GM23248 (cell line): Measurements from ENCODE around the gene BRME1. TPM values are rescaled to one million over a fixed set of nuclear protein-coding genes. Genes with fewer than 3 reads are reported as not detected.

ENCODE experiments used
- DNase-seq: peaks from one replicate; pipeline ENCODE4 v3.0.0-alpha.2; 2015
- H2AFZ ChIP-seq: fragments of 200-600 bp; sonication (generic); 2 replicates; pipeline ENCODE4 v1.6.1; 2016; ENCODE audit warnings: antibody characterized with exemption
- H3F3A ChIP-seq: fragments of 200-600 bp; sonication (generic); 2 replicates; pipeline ENCODE4 v1.6.1; 2016; ENCODE audit warnings: mild to moderate bottlenecking, antibody characterized with exemption, mixed run types; ENCODE audit not compliant: insufficient read depth
- H3K27ac ChIP-seq: fragments of 200-600 bp; sonication (generic); 2 replicates; pipeline ENCODE4 v1.5.1; 2016; ENCODE audit warnings: mild to moderate bottlenecking
- H3K27me3 ChIP-seq: fragments of 200-600 bp; sonication (generic); replicated peaks from 2 replicates; pipeline ENCODE4 v1.6.1; 2016; ENCODE audit warnings: mild to moderate bottlenecking; ENCODE audit not compliant: insufficient read depth
- H3K36me3 ChIP-seq: fragments of 200-600 bp; sonication (generic); 2 replicates; pipeline ENCODE4 v1.6.1; 2016; ENCODE audit warnings: low read depth, mild to moderate bottlenecking
- H3K4me1 ChIP-seq: fragments of 200-600 bp; sonication (generic); 2 replicates; pipeline ENCODE4 v1.6.1; 2016; ENCODE audit warnings: mild to moderate bottlenecking; ENCODE audit not compliant: insufficient read depth
- H3K4me2 ChIP-seq: fragments of 200-600 bp; sonication (generic); one replicate; pipeline ENCODE4 v1.6.1; 2016; ENCODE audit warnings: mild to moderate bottlenecking; ENCODE audit not compliant: unreplicated experiment
- H3K4me3 ChIP-seq: fragments of 200-600 bp; sonication (generic); 2 replicates; pipeline ENCODE4 v1.5.1; 2016; ENCODE audit warnings: mild to moderate bottlenecking
- H3K79me2 ChIP-seq: fragments of 200-600 bp; sonication (generic); 2 replicates; pipeline ENCODE4 v1.6.1; 2016; ENCODE audit warnings: mild to moderate bottlenecking; ENCODE audit not compliant: insufficient read depth
- H3K9ac ChIP-seq: fragments of 200-600 bp; sonication (generic); 2 replicates; pipeline ENCODE4 v1.6.1; 2016; ENCODE audit warnings: mild to moderate bottlenecking
- H3K9me2 ChIP-seq: fragments of 200-600 bp; sonication (generic); 2 replicates; pipeline ENCODE4 v1.6.1; 2016; ENCODE audit warnings: mixed run types, mild to moderate bottlenecking, moderate library complexity; ENCODE audit not compliant: insufficient read depth
- H3K9me3 ChIP-seq: fragments of 200-600 bp; sonication (generic); one replicate; pipeline ENCODE4 v1.6.1; 2017; ENCODE audit warnings: low read depth
- H4K20me1 ChIP-seq: fragments of 200-600 bp; sonication (generic); 2 replicates; pipeline ENCODE4 v1.6.0; 2016; ENCODE audit not compliant: insufficient read depth
- EZH2 ChIP-seq: fragments of 200-600 bp; sonication (generic); IDR thresholded peaks from 2 replicates; pipeline ENCODE4 v1.6.1; 2018; ENCODE audit warnings: antibody characterized with exemption, mild to moderate bottlenecking; ENCODE audit not compliant: insufficient read depth, poor library complexity, severe bottlenecking
- EZH2phosphoT487 ChIP-seq: fragments of 200-600 bp; sonication (generic); IDR thresholded peaks from 2 replicates; pipeline ENCODE4 v1.6.1; 2018; ENCODE audit warnings: antibody characterized with exemption, moderate library complexity, mild to moderate bottlenecking, low read depth; ENCODE audit not compliant: insufficient read depth
- WGBS, 2 experiments: methylation state at CpG; one replicate each; pipeline ENCODE4 v1.1.6; 2015 to 2017; ENCODE audit warnings: low lambda C conversion rate in 2 of 2, low coverage in 1 of 2; ENCODE audit errors: missing lambda C conversion rate in 2 of 2; 5-methylcytosine and 5-hydroxymethylcytosine counted together
- in situ Hi-C: fragments of 300-500 bp; cut with MboI; formaldehyde crosslinking; loops from 2 replicates; pipeline ENCODE4 v1.15.0; 2020
- polyA plus RNA-seq: library from polyadenylated mRNA; unstranded; fragments of >200 nt; fragmentation: Nextera tagmentation; extraction: Ambion mirVana; gene quantifications from 2 replicates; pipeline ENCODE4 v1.2.1, GENCODE V29; 2016
- total RNA-seq: library from RNA; depleted of rRNA; stranded (reverse); fragments of >200 nt; shearing (Covaris generic); gene quantifications from 2 replicates; pipeline ENCODE4 v1.2.3, GENCODE V29; 2014

BRME1 gene
- total and polyA plus RNA-seq, 2 experiments from 2014 or later, result 0.11 to 0.63 TPM

- in situ Hi-C loops, result no loop called here
- Histone ChIP-seq H3K4me3 (peak overlapping the region; percentile 98), H3K4me1 (peaks cover 40% of the 10 kb centered on the region), H3K36me3 (peaks cover 23% of the 10 kb centered on the region), H3K79me2 (peaks cover 82% of the 10 kb centered on the region), H3K27ac (peak overlapping the region; percentile 100), H3K9me2 (no peaks in the 10 kb centered on the region), H2AFZ (no peak overlapping the region), H4K20me1 (no peaks in the 10 kb centered on the region), H3K4me2 (peak overlapping the region; percentile 91), H3K27me3 (no peaks in the 10 kb centered on the region), H3K9ac (peak overlapping the region; percentile 100), H3K9me3 (no peaks in the 10 kb centered on the region), H3F3A (peaks cover 58% of the 10 kb centered on the region)
- TF ChIP-seq EZH2 (no peak), EZH2phosphoT487 (no peak)
- 0% methylated on average over 4 to 6 of the region's 6 CpGs for WGBS, 2 experiments
- DNase-seq, result peak; percentile 80
Measured at GRCh38 chr19:13839938-13840304, 66.0 kb downstream of the BRME1 start.

GRCh38 chr19:13839130-13839937 lies 66.6 kb downstream of the BRME1 start:
- in situ Hi-C loops, result no loop called here
- no peak overlapping the region for H2AFZ ChIP-seq
- H3K9me3 ChIP-seq, result no peaks in the 10 kb centered on the region
- H3K4me2 ChIP-seq, result peak overlapping the region; percentile 91
- TF ChIP-seq EZH2 (no peak), EZH2phosphoT487 (no peak)
- H3K36me3 ChIP-seq, result peaks cover 29% of the 10 kb centered on the region
- peak; percentile 94 for DNase-seq
- H3K27me3 ChIP-seq, result no peaks in the 10 kb centered on the region
- WGBS, 2 experiments, result 1% methylated on average over 32 to 36 of the region's 36 CpGs
- H3K9ac ChIP-seq, result peak overlapping the region; percentile 100
- peaks cover 87% of the 10 kb centered on the region for H3K79me2 ChIP-seq
- peak overlapping the region; percentile 98 for H3K4me3 ChIP-seq
- H4K20me1 ChIP-seq, result no peaks in the 10 kb centered on the region
- H3K4me1 ChIP-seq, result peaks cover 46% of the 10 kb centered on the region
- peak overlapping the region; percentile 100 for H3K27ac ChIP-seq
- H3K9me2 ChIP-seq, result no peaks in the 10 kb centered on the region
- H3F3A ChIP-seq, result peaks cover 60% of the 10 kb centered on the region

GRCh38 chr19:13838435-13839129 lies 67.3 kb downstream of the BRME1 start:
- peak overlapping the region; percentile 100 for H3K9ac ChIP-seq
- peaks cover 29% of the 10 kb centered on the region for H3K36me3 ChIP-seq
- no peak for DNase-seq
- 26 to 35% methylated on average over 18 of the region's 18 CpGs for WGBS, 2 experiments
- H4K20me1 ChIP-seq, result no peaks in the 10 kb centered on the region
- H3K27ac ChIP-seq, result peak overlapping the region; percentile 100
- peaks cover 65% of the 10 kb centered on the region for H3F3A ChIP-seq
- H3K4me2 ChIP-seq, result peak overlapping the region; percentile 91
- no peak overlapping the region for H2AFZ ChIP-seq
- peak overlapping the region; percentile 98 for H3K4me3 ChIP-seq
- no peaks in the 10 kb centered on the region for H3K27me3 ChIP-seq
- TF ChIP-seq EZH2 (no peak), EZH2phosphoT487 (no peak)
- H3K4me1 ChIP-seq, result peaks cover 50% of the 10 kb centered on the region
- no peaks in the 10 kb centered on the region for H3K9me3 ChIP-seq
- peaks cover 93% of the 10 kb centered on the region for H3K79me2 ChIP-seq
- in situ Hi-C loops, result no loop called here
- no peaks in the 10 kb centered on the region for H3K9me2 ChIP-seq

GRCh38 chr19:13835791-13836723 lies 69.9 kb downstream of the BRME1 start:
- no peaks in the 10 kb centered on the region for H4K20me1 ChIP-seq
- H3K27ac ChIP-seq, result peak overlapping the region; percentile 100
- peaks cover 74% of the 10 kb centered on the region for H3F3A ChIP-seq
- in situ Hi-C loops, result no loop called here
- peaks cover 45% of the 10 kb centered on the region for H3K4me1 ChIP-seq
- 46 to 55% methylated on average over 20 to 21 of the region's 21 CpGs for WGBS, 2 experiments
- H3K9ac ChIP-seq, result peak overlapping the region; percentile 100
- TF ChIP-seq EZH2 (no peak), EZH2phosphoT487 (no peak)
- H3K9me2 ChIP-seq, result no peaks in the 10 kb centered on the region
- H3K4me2 ChIP-seq, result peak overlapping the region; percentile 44
- DNase-seq, result peak; percentile 50
- peak overlapping the region; percentile 98; the same call in 1 of the 2 replicates for H3K4me3 ChIP-seq
- H3K79me2 ChIP-seq, result peaks cover 73% of the 10 kb centered on the region
- peaks cover 34% of the 10 kb centered on the region for H3K36me3 ChIP-seq
- H3K9me3 ChIP-seq, result no peaks in the 10 kb centered on the region
- no peaks in the 10 kb centered on the region for H3K27me3 ChIP-seq
- no peak overlapping the region for H2AFZ ChIP-seq
